ENCODE data around the gene CFAP221.

GRCh38 chr2:119523383-119523951 is 20.8 kb upstream of the CFAP221 start:
- no peak for TF ChIP-seq HOXA7 (CRISPR knock-in tag; IDR thresholded peaks at IDR 0.05)
- TF ChIP-seq MYC (IDR thresholded peaks at IDR 0.05; ENCODE audit: borderline replicate concordance, low read length): no peak
- no peak for TF ChIP-seq HMGXB4 (CRISPR knock-in tag; IDR thresholded peaks at IDR 0.05; ENCODE audit: borderline replicate concordance)
- TF ChIP-seq RAD21 (conservative IDR thresholded peaks at IDR 0.05 in 1 of 2, IDR thresholded peaks at IDR 0.05 in 1 of 2): no peak
- no peak for TF ChIP-seq CTCF (IDR thresholded peaks at IDR 0.05)
- TF ChIP-seq CEBPB (IDR thresholded peaks at IDR 0.05): no peak
- no peak for TF ChIP-seq POLR2AphosphoS2 (conservative IDR thresholded peaks at IDR 0.05; ENCODE audit: low read length)
- TF ChIP-seq MAFK (IDR thresholded peaks at IDR 0.05; ENCODE audit: partially characterized antibody): no peak
- TF ChIP-seq JUN (IDR thresholded peaks at IDR 0.05): no peak
- TF ChIP-seq REST (IDR thresholded peaks at IDR 0.05): no peak
- no peak for TF ChIP-seq RFX5 (IDR thresholded peaks at IDR 0.05)

All from A549 (cell line).